ENCODE measurements around the gene ARHGEF19. TPM values are rescaled to one million over a fixed set of nuclear protein-coding genes. Genes with fewer than 3 reads are reported as not detected.

ARHGEF19 gene
- total and polyA plus RNA-seq, 9 donors: 1.3 to 9.2 (median 2.8) TPM

DNA sequence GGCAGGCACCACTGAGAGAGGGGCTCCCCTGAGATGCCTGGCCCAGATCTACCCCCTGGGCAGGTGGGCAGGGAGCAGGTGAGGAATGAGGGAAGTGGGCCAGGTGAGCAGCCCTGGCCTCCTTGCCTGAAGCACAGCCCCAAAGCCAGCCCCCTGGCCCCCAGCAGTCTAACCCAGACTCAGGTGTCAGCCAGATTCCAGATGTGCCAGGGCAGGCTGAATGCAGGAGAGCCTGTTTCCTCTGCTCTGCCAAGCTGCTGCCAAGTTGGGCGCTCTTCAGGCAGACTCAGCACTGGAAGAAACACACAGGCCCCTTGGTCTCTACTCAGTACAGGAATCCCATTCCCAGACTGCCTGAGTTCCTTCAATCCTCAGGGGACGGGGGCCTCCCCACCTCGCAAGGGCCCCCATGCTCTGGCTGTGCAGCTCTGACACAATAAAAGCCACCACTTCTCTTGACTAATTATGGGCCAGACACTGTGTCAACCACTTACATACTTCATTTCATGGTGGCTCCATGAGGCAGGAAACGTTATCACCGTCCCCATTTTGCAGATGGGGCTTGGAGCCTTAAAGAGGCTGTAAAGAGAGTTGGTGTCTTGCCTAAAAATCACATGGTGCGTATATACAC, 20.4 kb downstream of the ARHGEF19 start:
- Histone ChIP-seq H3K27ac (ENCODE audit: low read length) (no peak overlapping the region), H3K36me3 (ENCODE audit: control insufficient read depth, insufficient read depth, low read length) (no peaks in the 10 kb centered on the region), H3K4me3 (ENCODE audit: low read length) (no peak overlapping the region), H3K9me3 (replicated peaks; ENCODE audit: control insufficient read depth, low read depth, low read length) (no peaks in the 10 kb centered on the region), H3K4me1 (ENCODE audit: control insufficient read depth, insufficient read depth, low read length) (peaks cover 37% of the 10 kb centered on the region), H3K27me3 (ENCODE audit: control insufficient read depth, insufficient read depth, low read length) (no peaks in the 10 kb centered on the region)
- 65% methylated on average over 2 of the region's 6 CpGs for WGBS (ENCODE audit: insufficient coverage)
- no peak for DNase-seq

GRCh38 chr1:16191309-16191708, 21.1 kb downstream of the ARHGEF19 start:
- Histone ChIP-seq H3K36me3 (ENCODE audit: control insufficient read depth, insufficient read depth, low read length) (no peaks in the 10 kb centered on the region), H3K27me3 (ENCODE audit: control insufficient read depth, insufficient read depth, low read length) (no peaks in the 10 kb centered on the region)
- 33% methylated on average over 1 of the region's 1 CpG for WGBS (ENCODE audit: insufficient coverage)

DNA sequence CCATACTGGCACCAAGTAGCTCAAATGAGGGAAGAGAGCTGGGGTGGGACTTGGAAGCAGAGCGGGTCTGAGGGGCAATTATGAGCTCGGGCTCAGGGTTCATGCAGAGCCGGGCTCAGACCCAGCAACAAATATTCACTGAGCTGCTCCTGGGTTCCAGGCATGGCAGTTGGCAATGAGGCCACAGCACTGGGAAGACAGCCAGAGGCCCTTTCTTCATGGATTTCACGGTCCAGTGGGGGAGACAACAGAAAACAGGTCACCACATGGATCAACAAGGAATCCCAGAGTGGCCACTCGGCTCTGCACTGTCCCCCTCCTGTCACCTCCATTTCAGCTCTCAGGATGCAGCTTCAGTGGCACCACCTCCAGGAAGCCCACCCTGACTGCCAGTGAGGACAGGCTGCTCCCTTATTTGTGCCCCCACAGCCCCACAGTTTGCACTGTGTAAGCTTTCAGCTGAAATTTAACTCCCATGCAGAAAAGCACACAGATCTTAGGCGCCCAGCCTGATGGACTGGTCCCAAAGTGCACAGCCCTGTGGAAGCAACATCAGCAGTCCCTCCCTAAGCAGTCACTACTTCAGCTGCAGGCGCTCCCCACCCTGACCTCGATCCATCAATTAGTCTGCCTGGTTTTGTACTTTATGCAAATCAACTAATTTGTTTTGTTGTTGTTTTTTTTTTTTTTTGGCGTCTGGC, 22.4 kb downstream of the ARHGEF19 start:
- no peaks in the 10 kb centered on the region for H3K36me3 ChIP-seq (ENCODE audit: control insufficient read depth, insufficient read depth, low read length)
- no peaks in the 10 kb centered on the region for H3K27me3 ChIP-seq (ENCODE audit: control insufficient read depth, insufficient read depth, low read length)
- 47% methylated on average over 6 of the region's 9 CpGs for WGBS (ENCODE audit: insufficient coverage)
- H3K4me1 ChIP-seq (ENCODE audit: control insufficient read depth, insufficient read depth, low read length): peaks cover 37% of the 10 kb centered on the region
- DNase-seq: no peak
- H3K9me3 ChIP-seq (replicated peaks; ENCODE audit: control insufficient read depth, low read depth, low read length): no peaks in the 10 kb centered on the region
- no peak overlapping the region for H3K27ac ChIP-seq (ENCODE audit: low read length)
- no peak overlapping the region for H3K4me3 ChIP-seq (ENCODE audit: low read length)

More at GRCh38 chr1:16191309-16191708, 21.1 kb downstream of the ARHGEF19 start:
- Histone ChIP-seq H3K4me3 (ENCODE audit: low read length) (no peak overlapping the region), H3K9me3 (replicated peaks; ENCODE audit: control insufficient read depth, low read depth, low read length) (no peaks in the 10 kb centered on the region), H3K27ac (ENCODE audit: low read length) (no peak overlapping the region), H3K4me1 (ENCODE audit: control insufficient read depth, insufficient read depth, low read length) (peaks cover 37% of the 10 kb centered on the region)
- no peak for DNase-seq

- no peaks in the 10 kb centered on the region for H3K9me3 ChIP-seq (replicated peaks; ENCODE audit: control insufficient read depth, low read depth, low read length)
- WGBS (ENCODE audit: insufficient coverage): 15% methylated on average over 5 of the region's 6 CpGs
- no peak overlapping the region for H3K27ac ChIP-seq (ENCODE audit: low read length)
- H3K36me3 ChIP-seq (ENCODE audit: control insufficient read depth, insufficient read depth, low read length): no peaks in the 10 kb centered on the region
- DNase-seq: peak; percentile 63
- no peak overlapping the region for H3K4me3 ChIP-seq (ENCODE audit: low read length)
- H3K27me3 ChIP-seq (ENCODE audit: control insufficient read depth, insufficient read depth, low read length): no peaks in the 10 kb centered on the region
- H3K4me1 ChIP-seq (ENCODE audit: control insufficient read depth, insufficient read depth, low read length): peaks cover 37% of the 10 kb centered on the region
Measured at GRCh38 chr1:16189003-16189402, 23.4 kb downstream of the ARHGEF19 start.

GRCh38 chr1:16187748-16188401, 24.6 kb downstream of the ARHGEF19 start:
- Histone ChIP-seq H3K27ac (ENCODE audit: low read length) (no peak overlapping the region), H3K36me3 (ENCODE audit: control insufficient read depth, insufficient read depth, low read length) (no peaks in the 10 kb centered on the region), H3K27me3 (ENCODE audit: control insufficient read depth, insufficient read depth, low read length) (no peaks in the 10 kb centered on the region), H3K4me3 (ENCODE audit: low read length) (no peak overlapping the region), H3K9me3 (replicated peaks; ENCODE audit: control insufficient read depth, low read depth, low read length) (no peaks in the 10 kb centered on the region), H3K4me1 (ENCODE audit: control insufficient read depth, insufficient read depth, low read length) (peaks cover 37% of the 10 kb centered on the region)
- DNase-seq: peak; percentile 77
- 14% methylated on average over 9 of the region's 15 CpGs for WGBS (ENCODE audit: insufficient coverage)

- H3K9me3 ChIP-seq (replicated peaks; ENCODE audit: control insufficient read depth, low read depth, low read length): no peaks in the 10 kb centered on the region
- 79% methylated on average over 8 of the region's 9 CpGs for WGBS (ENCODE audit: insufficient coverage)
- H3K4me1 ChIP-seq (ENCODE audit: control insufficient read depth, insufficient read depth, low read length): peaks cover 40% of the 10 kb centered on the region
- no peak overlapping the region for H3K4me3 ChIP-seq (ENCODE audit: low read length)
- no peaks in the 10 kb centered on the region for H3K27me3 ChIP-seq (ENCODE audit: control insufficient read depth, insufficient read depth, low read length)
- H3K27ac ChIP-seq (ENCODE audit: low read length): no peak overlapping the region
- no peaks in the 10 kb centered on the region for H3K36me3 ChIP-seq (ENCODE audit: control insufficient read depth, insufficient read depth, low read length)
- DNase-seq: no peak
Measured at GRCh38 chr1:16186655-16187235, 25.7 kb downstream of the ARHGEF19 start.

DNA sequence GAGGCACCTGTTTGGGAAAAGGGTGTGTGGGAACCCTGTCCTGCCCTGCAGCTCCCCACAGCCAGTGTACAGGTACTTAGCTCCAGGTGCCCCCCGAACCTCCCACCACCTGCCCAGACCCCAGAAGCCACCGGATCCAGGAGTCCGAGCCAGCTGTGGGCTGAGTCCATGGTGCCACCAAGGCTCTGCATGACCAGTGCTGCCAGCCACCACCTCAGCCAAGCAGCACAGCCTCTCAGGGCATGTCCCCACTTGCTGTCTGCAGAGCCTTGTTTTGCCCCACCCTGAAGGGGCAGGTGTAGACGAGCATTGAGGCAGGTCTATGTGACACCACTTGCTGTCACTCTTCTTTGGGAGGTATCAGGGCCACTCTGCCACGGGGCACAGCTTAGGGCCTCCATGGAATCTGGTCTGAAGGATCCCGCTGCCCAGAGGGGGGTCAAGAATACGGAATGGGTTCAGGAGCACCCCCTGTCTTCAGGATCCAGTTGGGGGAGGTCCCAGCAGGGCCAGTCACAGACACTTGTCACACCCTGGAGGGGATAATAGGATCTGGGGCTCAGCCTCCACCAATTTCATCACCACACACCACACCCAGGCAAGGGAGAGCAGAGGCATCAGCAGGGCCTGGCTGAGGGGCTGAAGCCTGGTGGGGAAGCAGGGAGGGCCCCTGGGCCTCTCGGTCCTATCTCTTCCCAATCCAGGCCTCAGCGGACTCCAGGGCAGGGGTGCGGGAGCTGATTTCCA, 27.7 kb downstream of the ARHGEF19 start:
- Histone ChIP-seq H3K4me1 (ENCODE audit: control insufficient read depth, insufficient read depth, low read length) (peaks cover 41% of the 10 kb centered on the region), H3K4me3 (ENCODE audit: low read length) (no peak overlapping the region), H3K27ac (ENCODE audit: low read length) (no peak overlapping the region), H3K27me3 (ENCODE audit: control insufficient read depth, insufficient read depth, low read length) (no peaks in the 10 kb centered on the region), H3K36me3 (ENCODE audit: control insufficient read depth, insufficient read depth, low read length) (no peaks in the 10 kb centered on the region), H3K9me3 (replicated peaks; ENCODE audit: control insufficient read depth, low read depth, low read length) (no peaks in the 10 kb centered on the region)
- DNase-seq: no peak
- 78% methylated on average over 4 of the region's 10 CpGs for WGBS (ENCODE audit: insufficient coverage)

DNA sequence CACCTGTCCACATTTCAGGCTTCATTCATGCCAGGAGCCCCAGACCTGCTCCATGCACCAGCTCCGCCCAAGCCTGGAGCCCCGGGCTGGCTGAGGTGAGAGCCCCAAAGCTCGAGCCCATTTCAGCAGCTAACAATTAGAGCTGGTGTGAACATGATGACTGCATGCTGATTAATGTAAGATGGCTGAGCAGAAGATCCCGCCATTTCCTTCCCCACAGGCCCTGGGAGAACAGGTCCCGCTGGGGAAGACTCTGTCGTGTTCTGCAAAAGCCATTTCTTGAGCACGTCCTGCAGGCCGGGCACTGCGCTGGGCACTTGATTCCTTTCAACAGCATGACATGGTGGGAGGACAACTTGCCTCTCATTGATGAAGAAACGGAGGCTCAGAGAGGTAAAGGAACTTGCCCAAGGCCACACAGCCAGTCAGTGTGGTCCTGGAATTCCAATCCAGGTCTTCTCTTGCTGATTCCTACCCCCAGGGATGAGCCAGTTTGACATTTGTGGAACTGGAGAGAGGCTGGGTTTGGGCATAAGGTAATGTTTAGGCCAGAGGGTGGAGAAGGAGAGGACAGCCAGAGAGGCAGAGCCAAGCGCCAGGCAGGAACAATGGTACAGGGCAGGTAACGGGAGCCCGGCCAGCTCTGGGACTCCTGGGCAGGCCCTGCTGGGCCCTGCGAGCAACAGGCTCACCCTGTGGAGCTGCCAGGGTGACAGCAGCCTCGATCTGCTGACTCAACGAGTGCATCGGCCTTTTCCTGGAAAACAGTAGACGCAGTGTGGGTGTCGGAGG, 28.5 kb downstream of the ARHGEF19 start:
- no peak overlapping the region for H3K27ac ChIP-seq (ENCODE audit: low read length)
- H3K4me1 ChIP-seq (ENCODE audit: control insufficient read depth, insufficient read depth, low read length): peaks cover 34% of the 10 kb centered on the region
- H3K27me3 ChIP-seq (ENCODE audit: control insufficient read depth, insufficient read depth, low read length): no peaks in the 10 kb centered on the region
- H3K9me3 ChIP-seq (replicated peaks; ENCODE audit: control insufficient read depth, low read depth, low read length): no peaks in the 10 kb centered on the region
- no peak overlapping the region for H3K4me3 ChIP-seq (ENCODE audit: low read length)
- DNase-seq: no peak
- WGBS (ENCODE audit: insufficient coverage): 84% methylated on average over 13 of the region's 19 CpGs
- H3K36me3 ChIP-seq (ENCODE audit: control insufficient read depth, insufficient read depth, low read length): no peaks in the 10 kb centered on the region

DNA sequence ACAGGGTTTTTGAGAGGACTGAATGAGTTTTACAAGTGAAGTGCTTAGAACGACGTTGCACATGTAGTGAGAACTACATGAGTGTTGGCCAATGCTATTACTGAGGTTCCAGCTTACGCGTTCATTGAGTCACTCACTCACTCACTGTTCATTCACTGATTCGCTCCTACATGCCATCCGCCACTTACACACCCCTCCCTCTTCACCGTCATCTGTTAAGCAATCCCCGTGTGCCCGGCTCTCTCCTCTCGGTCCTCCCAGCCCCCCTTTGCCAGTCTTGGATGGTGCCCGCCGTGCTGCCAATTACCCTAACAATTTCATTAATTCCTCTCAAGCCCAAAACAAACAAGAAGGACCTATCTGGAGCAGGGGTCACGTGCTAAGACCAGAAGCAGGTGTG, 29.3 kb downstream of the ARHGEF19 start:
- WGBS (ENCODE audit: insufficient coverage): 75% methylated on average over 11 of the region's 13 CpGs
- Histone ChIP-seq H3K36me3 (ENCODE audit: control insufficient read depth, insufficient read depth, low read length) (no peaks in the 10 kb centered on the region), H3K4me3 (ENCODE audit: low read length) (no peak overlapping the region), H3K4me1 (ENCODE audit: control insufficient read depth, insufficient read depth, low read length) (peaks cover 29% of the 10 kb centered on the region), H3K27me3 (ENCODE audit: control insufficient read depth, insufficient read depth, low read length) (no peaks in the 10 kb centered on the region), H3K9me3 (replicated peaks; ENCODE audit: control insufficient read depth, low read depth, low read length) (no peaks in the 10 kb centered on the region), H3K27ac (ENCODE audit: low read length) (no peak overlapping the region)
- DNase-seq: no peak

All from muscle of leg (tissue), 11 donors.